Measurements from ENCODE around the gene SEMA4D. TPM values are rescaled to one million over a fixed set of nuclear protein-coding genes. Genes with fewer than 3 reads are reported as not detected.

The SEMA4D gene
- total RNA-seq, 3 donors from 2014 or later = 20.9 to 26.9 (median 23.1) TPM

- TF ChIP-seq, protein P1, sequence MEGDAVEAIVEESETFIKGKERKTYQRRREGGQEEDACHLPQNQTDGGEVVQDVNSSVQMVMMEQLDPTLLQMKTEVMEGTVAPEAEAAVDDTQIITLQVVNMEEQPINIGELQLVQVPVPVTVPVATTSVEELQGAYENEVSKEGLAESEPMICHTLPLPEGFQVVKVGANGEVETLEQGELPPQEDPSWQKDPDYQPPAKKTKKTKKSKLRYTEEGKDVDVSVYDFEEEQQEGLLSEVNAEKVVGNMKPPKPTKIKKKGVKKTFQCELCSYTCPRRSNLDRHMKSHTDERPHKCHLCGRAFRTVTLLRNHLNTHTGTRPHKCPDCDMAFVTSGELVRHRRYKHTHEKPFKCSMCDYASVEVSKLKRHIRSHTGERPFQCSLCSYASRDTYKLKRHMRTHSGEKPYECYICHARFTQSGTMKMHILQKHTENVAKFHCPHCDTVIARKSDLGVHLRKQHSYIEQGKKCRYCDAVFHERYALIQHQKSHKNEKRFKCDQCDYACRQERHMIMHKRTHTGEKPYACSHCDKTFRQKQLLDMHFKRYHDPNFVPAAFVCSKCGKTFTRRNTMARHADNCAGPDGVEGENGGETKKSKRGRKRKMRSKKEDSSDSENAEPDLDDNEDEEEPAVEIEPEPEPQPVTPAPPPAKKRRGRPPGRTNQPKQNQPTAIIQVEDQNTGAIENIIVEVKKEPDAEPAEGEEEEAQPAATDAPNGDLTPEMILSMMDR (IDR thresholded peaks at IDR 0.05) = no peak
- DNase-seq (no peak), ATAC-seq (peak; percentile 52)
- intact Hi-C loops (cut with DNase I, micrococcal nuclease) = no loop called here
- no peak overlapping the region for H3K4me3 ChIP-seq
- H3K9me3 ChIP-seq = peaks cover 3% of the 10 kb centered on the region
- H3K36me3 ChIP-seq (ENCODE audit: low read depth) = no peaks in the 10 kb centered on the region
- H3K4me1 ChIP-seq (ENCODE audit: low read depth) = peaks cover 3% of the 10 kb centered on the region
Measured at GRCh38 chr9:89528540-89528939, 30.6 kb upstream of the SEMA4D start.

- no peak overlapping the region for H3K4me3 ChIP-seq
- H3K9me3 ChIP-seq = peaks cover 3% of the 10 kb centered on the region
- intact Hi-C loops (cut with DNase I, micrococcal nuclease) = no loop called here
- TF ChIP-seq, protein P1 (IDR thresholded peaks at IDR 0.05) = no peak
- H3K4me1 ChIP-seq (ENCODE audit: low read depth) = peaks cover 3% of the 10 kb centered on the region
- no peak for DNase-seq
- no peaks in the 10 kb centered on the region for H3K36me3 ChIP-seq (ENCODE audit: low read depth)
- ATAC-seq = no peak
Measured at GRCh38 chr9:89528131-89528530, 30.2 kb upstream of the SEMA4D start.

- Histone ChIP-seq H3K4me3 (no peak overlapping the region), H3K4me1 (ENCODE audit: low read depth) (peaks cover 3% of the 10 kb centered on the region), H3K9me3 (peaks cover 3% of the 10 kb centered on the region), H3K36me3 (ENCODE audit: low read depth) (no peaks in the 10 kb centered on the region)
- DNase-seq = peak in 2 of 3 donors; percentile 41 to 50
- ATAC-seq = peak; percentile 40
- intact Hi-C loops (cut with DNase I, micrococcal nuclease) = no loop called here
- TF ChIP-seq, protein P1 (IDR thresholded peaks at IDR 0.05) = no peak
Measured at GRCh38 chr9:89527084-89527483, 29.2 kb upstream of the SEMA4D start.

DNA sequence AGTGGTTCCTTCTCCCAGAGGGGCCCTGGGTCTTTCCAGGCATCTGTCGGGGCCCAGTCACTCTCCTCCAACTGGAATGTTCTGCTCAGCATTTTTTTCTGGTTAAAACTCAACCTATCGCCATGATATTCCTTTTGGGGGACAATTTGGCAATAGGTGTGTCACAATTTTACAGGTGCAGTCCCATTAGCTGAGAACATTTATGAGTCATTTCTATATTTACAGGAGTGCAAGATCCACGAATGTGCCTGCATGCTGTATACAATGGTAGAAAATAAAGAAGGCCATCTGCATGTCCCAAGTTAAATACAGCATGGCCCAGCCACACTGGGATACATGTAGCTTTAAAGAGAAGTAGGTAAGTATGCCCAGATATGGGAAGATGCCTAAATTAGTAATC is 28.8 kb upstream of the SEMA4D start:
- TF ChIP-seq, protein P1 (IDR thresholded peaks at IDR 0.05) = no peak
- DNase-seq = no peak
- intact Hi-C loops (cut with DNase I, micrococcal nuclease) = no loop called here
- no peak for ATAC-seq
- Histone ChIP-seq H3K4me1 (ENCODE audit: low read depth) (peaks cover 3% of the 10 kb centered on the region), H3K4me3 (no peak overlapping the region), H3K9me3 (peaks cover 3% of the 10 kb centered on the region), H3K36me3 (ENCODE audit: low read depth) (no peaks in the 10 kb centered on the region)

DNA sequence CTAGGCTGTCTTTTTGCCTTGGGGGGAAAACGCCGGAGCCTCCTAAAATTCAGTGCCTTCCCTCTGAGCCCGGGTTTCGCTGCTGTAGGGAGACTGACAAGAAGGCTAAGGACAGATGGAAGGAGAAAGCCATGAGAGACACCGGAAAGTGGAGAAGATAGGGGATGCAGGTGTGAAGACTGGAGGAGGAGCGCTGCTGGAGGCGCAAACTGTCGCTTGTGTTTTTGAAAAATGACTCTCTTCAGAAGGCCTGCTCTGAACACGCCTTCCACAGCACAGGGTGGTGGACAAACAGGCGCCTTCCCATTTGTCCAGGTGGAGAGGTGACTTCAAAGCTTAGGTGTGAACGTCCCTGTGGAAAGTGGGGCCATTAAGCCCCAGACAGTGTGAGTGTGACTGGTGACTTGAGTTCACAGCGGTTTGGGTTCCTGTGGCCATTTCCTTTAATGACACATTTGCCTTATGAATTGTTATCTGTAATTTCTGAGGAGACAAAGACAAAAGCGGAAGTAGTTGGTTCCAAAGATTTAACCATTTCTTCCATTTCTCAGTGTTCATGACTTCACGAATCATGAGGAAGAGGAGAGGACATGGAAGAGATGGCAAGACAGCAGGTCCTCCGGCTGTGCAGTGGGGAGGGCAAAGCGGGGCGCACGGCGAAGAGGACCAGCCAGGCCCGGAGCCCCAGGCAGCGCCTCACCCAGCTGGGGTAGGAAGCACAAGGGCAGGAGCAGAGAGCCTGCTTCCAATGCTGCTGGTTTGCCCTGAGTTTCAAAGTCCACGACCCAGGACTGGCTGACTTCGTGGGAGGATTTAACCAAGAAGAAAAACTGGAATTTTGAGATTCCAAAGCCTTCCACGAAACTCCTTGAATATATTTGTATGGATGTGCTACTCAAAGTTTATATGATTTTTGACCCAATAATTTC is 27.8 kb upstream of the SEMA4D start:
- DNase-seq (no peak), ATAC-seq (no peak)
- intact Hi-C loops (cut with DNase I, micrococcal nuclease) = no loop called here
- Histone ChIP-seq H3K4me1 (ENCODE audit: low read depth) (peaks cover 3% of the 10 kb centered on the region), H3K4me3 (no peak overlapping the region), H3K36me3 (ENCODE audit: low read depth) (no peaks in the 10 kb centered on the region), H3K9me3 (peaks cover 1% of the 10 kb centered on the region)
- TF ChIP-seq, protein P1 (IDR thresholded peaks at IDR 0.05) = no peak

All from mucosa of descending colon (tissue), 3 donors.